GM18520 (cell line): ENCODE measurements around the gene DHX34.
"Not testable (repeated sequence)": the region's sequence is repeated elsewhere in the genome, so short reads cannot be mapped to it uniquely, and the experiment has no call there.

Experiments
- ATAC-seq: cut with Tn5 transposase; IDR thresholded peaks from one replicate; pipeline ENCODE4 v1.9.1; 2021; ENCODE audit not compliant: unreplicated experiment

Gene DHX34

DNA sequence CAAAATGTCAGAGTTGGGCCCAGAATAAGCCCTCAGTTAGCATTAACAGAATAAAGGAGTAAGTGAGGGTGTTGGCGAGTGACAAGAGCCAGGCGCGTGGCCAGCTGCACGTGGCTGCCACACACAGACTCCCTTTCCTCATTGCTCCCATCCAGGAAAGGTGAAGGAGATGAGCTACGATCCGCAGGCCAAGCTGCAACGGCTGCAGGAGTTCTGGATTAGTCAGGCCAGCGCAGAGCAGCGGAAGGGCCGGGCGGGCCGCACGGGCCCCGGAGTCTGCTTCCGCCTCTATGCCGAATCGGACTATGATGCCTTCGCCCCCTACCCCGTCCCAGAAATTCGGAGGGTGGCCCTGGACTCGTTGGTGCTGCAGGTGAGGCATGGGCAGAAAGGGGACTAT, 13.2 kb downstream of the DHX34 start:
- no peak for ATAC-seq

DNA sequence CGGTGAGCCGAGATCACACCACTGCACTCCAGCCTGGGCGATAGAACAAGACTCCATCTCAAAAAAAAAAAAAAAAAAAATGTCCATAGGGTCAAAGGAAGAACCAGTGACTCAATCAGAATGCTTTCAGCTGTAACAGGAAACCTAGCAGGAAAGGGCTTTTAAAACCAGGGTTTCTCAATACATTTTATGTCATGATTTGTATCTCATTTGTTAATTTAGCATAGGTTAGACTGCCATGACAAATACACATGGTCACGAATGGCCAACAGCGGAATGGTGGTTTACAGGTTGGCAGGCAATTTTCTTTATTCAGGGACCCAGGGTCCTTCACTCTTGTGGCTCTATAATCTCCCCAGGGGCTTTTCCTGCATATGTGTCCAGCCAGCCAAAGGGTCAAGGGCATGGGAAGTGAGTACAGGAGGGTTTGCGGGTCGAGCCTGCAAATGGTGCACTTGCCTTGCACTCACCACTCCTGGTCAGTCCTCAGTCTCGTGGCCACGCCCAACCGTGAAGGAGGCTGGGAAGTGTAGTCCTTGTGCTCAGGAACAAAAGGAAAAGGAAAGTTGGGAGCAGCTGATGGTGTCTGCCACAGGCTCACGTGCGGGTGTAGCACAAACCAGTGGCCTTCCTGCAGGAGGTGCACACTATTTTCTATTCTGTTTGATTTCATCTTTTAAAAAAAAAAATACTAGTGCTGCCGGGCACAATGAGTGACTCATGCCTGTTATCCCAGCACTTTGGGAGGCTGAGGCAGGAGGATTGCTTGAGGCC, 14.8 kb downstream of the DHX34 start:
- no peak for ATAC-seq

DNA sequence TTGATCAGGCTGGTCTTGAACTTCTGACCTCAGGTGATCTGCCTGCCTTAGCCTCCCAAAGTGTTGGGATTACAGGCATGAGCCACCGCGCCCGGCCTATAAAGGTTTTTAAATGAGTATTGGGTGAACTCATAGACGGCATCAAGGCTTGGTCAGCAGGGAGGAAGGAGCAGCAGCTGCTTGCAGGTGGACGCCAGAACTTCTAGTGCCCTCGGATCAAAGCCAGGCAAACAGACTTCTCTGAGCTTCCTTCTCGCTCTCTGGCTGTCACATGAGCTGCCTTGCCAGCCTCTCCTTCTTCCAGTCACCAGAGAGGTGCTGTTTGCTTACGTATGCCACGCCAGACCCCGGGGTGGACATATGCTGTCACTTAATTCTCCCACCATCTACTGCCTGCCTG, 16.3 kb downstream of the DHX34 start:
- ATAC-seq: not testable (repeated sequence)

DNA sequence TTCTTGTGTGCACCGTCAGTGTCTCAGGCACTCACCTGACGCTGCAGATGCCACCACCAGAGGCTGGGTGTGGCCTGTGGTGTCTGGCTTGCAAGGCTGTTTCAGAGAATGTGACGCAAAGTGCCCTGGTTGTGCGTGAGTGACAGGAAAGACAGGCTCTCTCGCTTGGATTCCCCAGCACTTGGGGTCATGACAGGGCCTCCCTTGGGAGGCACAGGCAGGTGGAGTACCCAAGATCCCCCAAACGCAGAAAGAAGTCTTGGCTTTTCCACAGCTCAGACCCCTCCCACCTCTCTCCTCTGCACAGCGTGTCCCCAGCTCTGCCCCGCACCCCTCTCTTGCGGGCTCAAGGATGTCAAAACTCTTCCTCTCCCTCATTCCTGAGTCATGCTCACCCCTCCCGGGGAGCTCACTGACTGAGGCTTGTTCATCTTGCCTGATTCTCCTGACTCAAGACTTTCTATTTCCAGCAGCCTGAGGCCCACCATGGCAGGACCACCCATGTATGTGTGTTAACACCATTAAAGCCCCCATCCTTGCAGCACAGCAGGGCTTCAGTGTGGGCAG, 21.0 kb downstream of the DHX34 start:
- no peak for ATAC-seq

DNA sequence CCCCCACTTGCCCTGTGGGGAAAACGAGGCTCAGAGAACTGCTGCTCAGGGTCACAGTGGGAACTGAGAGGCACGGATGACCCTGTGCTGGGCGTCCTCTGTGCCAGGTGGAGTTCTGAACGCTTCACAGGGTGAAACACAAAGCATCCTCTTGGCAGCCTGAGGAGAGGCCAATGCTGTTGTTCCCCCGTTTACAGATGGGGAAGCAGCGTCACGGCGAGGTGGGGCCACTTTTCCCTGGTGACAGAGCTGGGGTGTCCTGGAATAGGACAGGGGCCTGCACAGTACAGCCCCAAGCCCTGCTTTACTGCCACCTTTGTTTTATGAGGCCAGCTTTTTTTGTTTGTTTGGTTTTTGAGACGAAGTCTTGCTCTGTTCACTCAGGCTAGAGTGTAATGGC, 22.1 kb downstream of the DHX34 start:
- ATAC-seq: no peak

DNA sequence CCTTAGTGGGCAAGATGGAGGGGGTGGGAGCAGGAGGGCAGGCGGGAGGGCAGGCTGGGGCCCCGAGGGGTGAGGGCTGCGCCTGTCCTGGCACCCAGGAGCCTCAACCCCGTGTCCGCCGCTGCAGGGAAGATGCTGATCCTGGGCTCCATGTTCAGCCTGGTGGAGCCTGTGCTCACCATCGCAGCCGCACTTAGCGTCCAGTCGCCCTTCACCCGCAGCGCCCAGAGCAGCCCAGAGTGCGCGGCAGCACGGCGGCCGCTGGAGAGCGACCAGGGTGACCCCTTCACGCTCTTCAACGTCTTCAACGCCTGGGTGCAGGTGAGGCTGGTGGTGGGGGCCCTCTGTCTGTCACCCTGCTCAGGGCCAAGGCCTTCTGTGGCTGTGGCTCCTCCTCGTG, 23.5 kb downstream of the DHX34 start:
- no peak for ATAC-seq

DNA sequence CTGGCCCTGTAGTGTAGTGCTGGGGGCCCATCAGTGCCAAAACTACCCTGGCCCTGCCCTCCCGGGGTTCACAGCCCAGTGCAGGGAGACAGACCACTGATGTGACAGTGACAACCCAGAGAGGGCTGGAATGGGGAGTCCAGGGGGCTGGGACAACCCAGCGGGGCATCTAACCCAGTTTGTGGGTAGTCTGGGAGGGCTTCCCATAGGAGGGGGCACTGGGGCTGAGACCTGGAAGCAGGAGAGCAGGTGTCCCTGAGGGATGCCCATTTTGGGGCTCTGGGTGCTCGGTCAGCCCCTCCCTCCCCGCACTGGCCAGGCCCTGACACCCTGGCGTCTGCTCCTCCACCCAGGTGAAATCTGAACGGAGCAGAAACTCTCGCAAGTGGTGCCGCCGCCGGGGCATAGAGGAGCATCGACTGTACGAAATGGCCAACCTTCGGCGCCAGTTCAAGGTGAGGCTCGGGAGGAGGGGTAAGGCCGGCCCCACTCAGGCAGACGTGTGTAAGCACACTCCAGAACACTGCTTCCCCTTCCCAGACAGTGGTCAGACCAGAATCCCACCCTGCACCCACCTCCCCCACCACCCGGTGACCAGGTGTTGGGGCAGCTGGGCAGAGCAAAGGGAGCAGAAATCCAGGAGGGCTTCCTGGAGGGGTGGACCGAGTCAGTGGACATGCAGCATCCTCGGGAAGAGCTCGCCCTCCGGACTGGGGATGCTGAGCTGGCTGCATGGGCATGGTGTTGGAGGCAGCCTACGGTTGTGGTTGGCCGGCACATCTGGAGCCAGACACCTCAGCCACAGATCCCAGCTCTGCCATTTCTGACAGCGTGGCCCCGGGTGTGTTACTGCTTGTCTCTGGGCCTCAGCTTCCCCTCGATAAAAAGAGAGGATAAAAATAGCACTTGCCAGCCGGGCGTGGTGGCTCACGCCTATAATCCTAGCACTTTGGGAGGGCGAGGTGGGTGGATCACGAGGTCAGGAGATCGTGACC, 24.4 kb downstream of the DHX34 start:
- ATAC-seq: no peak

DNA sequence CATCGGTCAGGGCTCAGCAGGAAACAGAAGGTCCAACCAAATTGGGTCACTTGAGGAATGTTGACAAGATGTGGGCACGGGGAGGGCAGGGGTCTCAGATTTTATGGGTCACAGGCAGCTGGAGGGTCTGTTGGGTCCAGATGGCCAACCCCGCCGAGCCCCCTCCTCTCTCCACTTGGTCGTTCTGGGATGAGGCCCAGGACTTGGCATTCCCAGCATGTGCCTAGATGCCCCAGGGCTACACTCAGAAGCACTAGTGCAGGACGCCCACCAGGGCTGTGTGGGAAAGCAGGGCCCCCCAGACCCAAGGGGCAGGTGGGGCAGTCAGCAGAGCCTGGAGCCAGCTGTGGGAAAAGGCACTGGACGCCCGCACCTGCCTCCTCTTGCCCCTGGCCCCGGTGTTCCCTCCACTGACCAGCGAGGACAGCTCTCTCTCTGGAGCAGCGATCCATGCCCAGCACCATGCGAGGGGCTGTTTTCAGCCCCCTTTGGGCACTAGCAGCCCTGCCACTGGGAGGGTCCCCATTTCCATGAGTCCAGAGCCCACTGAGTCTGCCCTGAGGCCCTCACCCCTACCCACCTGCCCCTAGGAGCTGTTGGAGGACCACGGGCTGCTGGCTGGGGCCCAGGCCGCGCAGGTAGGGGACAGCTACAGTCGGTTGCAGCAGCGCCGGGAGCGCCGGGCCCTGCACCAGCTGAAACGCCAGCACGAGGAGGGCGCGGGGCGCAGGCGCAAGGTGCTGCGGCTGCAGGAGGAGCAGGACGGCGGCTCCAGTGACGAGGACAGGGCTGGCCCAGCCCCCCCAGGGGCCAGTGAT, 26.0 kb downstream of the DHX34 start:
- no peak for ATAC-seq

DNA sequence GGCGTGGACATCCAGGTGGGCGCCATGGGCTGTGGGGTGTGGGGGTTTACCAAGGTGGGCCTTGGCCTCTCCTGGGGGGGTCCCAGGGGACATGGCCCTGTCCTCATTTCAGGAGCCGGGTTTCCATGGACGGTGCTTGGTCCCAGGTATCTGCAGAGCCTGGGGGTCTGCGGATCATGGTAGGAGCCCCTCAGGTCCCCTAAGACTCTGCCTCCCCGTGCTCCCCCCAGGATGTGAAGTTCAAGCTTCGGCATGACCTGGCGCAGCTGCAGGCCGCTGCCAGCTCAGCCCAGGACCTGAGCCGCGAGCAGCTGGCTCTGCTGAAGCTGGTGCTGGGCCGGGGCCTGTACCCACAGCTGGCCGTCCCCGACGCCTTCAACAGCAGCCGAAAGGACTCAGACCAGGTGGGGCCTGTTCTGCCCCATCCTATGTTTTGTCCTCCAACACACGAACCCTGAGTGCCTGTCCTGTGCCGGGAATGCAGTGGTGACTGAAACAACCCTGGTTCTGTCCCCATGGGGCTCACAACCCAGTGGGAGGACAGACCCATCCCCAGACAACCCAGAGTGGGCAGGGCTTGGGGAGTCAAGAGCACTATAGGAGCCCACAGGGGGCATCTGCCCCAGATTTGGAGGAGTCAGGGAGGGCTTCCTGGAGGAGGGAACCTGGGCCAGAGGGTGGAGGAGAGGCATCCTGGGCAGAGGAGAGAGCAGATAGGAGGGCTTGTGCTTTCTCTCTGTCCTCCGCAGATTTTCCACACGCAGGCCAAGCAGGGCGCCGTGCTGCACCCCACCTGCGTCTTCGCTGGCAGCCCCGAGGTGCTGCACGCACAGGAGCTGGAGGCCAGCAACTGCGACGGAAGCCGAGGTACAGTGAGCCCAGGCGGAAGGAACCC, 26.8 kb downstream of the DHX34 start:
- ATAC-seq: no peak

DNA sequence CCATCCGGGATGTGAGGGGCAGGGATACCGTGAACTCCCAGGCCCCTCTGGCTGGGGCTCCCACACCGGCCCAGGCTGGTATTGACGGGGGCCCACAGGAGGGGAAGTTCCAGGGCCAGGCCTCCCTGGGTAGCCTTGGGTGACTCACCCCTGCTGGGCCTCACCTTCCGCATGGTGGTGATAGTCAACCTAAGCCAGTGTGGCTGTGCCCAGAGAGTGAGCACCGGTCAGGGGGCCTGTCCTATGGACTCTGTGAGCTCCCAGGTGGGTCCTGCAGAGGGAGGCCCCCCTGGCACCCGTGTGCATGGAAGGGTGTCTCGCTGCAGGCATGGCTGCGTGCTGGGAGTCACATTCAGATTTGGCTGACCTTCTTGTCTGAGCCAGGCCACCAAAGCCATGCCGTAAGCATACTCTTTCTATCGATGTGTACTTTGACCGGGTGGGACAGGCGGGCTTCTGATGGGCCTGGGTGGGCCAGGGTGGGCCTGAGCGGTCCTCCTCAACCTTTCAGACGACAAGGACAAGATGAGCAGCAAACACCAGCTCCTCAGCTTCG, 27.6 kb downstream of the DHX34 start:
- no peak for ATAC-seq

DNA sequence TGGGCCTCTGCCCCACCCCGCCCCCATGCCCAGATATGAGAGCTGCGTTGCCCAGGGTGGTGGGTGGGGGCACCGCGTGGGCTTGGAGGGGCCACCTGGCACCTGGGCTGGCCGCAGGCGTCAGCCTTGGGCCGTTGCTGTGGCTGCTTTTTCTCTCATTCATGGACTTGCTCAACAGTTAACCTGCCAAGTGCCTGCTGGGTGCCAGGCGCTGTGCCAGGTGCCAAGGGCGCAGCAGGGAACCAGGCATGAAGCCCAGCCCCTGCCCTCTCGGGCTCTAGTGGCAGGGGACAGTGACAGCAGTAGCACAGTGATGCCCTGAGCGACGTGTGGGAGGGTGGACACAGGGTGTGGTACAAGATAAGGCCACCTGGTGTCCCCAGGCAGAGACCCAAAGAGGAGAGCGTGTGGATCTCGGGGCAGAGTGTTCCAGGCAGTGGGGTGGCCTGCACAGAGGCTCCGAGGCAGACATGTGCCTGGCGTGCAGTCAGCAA, 28.1 kb downstream of the DHX34 start:
- no peak for ATAC-seq

DNA sequence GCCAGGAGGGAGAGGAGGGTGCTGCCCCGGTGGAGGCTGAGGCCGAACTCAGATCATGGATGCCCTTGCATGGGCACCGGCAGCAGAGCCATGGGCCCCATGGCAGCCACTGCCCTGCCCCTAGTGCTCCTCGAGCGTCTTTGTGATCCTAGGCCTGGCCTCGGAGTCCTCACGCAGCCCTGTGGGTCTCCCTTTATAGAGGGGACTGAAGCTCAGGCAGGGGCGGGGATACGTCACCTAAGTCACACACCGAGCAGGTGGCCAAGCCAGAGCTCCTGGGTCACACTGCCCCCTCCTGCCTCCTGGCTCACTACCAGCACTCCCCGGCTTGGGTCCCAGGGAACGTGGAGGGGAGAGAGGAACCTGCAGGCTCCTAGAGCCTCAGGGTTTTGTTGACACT, 28.7 kb downstream of the DHX34 start:
- no peak for ATAC-seq

DNA sequence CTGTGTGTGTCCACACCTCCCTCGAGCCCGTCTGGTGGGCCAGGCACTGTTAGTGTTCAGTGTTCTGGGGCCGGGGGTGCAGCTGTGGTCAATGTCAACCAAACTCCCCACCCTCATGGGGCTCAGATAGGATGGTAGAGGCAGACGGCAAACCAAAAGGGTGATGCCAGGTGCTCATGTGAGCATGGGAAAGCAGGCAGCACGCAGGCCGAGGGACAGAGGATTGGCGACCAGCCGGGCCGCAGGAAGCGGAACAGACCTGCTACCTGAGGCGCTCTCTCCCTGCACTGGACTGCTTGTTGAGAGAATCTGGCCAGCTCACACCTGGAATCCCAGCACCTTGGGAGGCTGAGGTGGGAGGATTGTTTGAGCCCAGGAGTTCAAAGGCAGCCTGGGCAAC, 29.1 kb downstream of the DHX34 start:
- no peak for ATAC-seq

DNA sequence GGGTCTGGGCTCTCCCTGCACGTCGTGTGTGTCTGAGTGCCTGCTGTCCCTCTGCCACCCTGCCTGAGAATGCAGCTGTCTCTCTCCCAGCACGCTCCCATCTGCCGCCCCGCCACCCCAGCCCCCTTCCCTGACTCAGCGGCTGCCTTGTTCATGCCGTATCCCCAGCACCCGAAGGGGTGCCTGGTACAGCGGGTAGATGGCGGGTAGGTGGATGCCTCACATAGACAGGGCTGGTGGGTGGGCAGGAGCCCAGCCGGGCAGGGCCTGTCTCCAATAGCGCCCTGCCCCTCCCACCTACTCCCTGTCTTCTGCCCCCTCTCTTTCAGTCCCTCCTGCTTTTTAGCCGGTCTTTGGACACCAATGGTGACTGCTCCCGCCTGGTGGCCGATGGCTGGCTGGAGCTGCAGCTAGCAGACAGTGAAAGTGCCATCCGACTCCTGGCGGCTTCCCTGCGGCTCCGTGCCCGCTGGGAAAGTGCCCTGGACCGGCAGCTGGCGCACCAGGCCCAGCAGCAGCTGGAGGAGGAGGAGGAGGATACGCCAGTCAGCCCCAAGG, 30.3 kb downstream of the DHX34 start:
- no peak for ATAC-seq

DNA sequence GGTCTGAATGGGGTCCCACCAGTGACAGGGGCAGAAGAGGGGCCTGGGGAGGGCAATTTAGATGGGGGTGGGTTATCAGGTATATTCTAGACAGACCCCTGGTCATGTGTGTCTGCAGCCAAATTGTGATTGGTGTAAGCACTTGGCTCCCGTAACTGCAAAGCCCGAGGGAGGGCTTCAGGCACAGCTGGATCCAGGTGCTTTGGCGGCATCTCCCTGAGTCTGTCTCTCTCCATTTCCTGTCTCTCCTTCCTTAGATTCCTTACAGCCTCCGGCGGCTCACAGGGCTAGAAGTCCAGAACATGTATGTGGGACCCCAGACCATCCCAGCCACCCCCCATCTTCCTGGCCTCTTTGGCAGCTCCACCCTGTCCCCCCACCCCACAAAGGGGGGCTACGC, 31.4 kb downstream of the DHX34 start:
- no peak for ATAC-seq

DNA sequence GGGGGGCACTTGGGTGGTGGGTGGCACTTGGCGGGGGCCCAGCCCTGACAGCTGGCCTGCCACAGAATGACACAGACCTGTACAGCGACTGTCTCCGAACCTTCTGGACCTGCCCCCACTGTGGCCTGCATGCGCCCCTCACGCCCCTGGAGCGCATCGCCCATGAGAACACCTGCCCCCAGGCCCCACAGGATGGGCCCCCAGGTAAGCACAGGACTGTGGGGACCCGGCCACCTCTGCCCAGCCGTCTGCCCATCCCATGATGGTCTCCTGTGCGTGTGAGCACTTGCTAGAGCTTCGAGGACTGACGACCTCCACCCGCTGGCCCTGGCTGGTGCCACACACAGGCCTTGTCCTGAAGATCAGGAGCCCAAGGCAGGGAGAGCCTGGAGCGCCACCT, 32.0 kb downstream of the DHX34 start:
- ATAC-seq: no peak

DNA sequence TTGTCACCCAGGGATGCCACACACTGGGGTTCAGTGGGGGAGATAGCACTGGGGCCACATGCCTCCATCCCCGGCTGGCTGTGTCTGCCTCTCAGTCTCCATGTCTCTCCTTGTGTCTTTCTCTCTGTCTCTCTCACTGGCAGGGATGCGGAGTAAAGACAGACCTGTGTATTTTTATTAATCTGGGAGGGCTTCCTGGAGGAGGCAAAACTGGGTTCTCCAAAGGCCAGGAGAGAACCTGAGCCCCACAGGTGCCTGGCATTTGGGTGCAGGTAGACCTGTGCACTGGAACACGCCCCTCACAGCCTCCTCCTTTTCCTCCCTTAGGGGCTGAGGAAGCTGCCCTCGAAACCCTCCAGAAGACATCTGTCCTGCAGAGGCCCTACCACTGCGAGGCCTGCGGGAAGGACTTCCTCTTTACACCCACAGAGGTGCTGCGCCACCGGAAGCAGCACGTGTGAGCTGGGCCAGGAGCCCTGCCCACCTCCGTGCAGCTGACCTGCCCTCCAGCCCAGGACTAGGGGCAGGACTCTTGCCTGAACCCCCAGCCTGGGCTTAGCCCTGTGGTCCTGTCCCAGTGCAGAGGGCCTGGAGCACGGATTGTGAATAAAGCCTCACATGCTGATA, 32.7 kb downstream of the DHX34 start:
- no peak for ATAC-seq

DNA sequence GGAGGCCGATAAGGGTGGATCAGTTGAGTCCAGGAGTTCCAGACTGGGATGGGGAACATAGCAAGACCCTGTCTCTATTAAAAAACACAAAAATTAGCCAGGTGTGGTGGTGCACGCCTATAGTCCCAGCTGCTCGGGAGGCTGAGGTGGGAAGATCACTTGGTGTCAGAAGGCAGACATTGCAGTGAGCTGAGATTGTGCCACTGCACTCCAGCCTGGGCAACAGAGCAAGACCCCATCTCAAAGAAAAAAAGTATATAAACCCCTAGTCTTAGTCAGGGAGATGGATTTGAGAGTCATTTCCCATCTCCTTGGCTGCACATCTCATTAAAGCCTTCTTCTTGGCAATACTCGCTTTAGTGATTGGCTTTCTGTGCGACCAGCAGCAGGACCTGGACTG, 34.8 kb downstream of the DHX34 start:
- not testable (repeated sequence) for ATAC-seq

DNA sequence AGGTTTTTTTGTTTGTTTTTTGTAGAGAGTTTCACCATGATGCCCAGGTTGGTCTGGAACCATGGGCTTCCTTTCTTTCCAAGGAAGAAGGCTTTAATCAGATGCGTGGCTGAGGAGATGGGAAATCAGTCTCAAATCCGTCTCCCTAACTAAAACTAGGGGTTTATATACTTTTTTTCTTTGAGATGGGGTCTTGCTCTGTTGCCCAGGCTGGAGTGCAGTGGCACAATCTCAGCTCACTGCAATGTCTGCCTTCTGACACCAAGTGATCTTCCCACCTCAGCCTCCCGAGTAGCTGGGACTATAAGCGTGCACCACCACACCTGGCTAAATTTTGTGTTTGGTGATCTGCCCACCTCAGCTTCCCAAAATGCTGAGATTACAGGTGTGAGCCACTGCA, 35.4 kb downstream of the DHX34 start:
- ATAC-seq: not testable (repeated sequence)
